Lung (tissue), 12 donors: ENCODE results near the gene ZDHHC7. TPM values are rescaled to one million over a fixed set of nuclear protein-coding genes. Genes with fewer than 3 reads are reported as not detected.

ENCODE experiments used
- ATAC-seq: fragments of 200-7000 bp; cut with Tn5 transposase; one replicate; pipeline ENCODE4 v1.9.1; 2020; ENCODE audit warnings: moderate number of reproducible peaks; ENCODE audit not compliant: insufficient read depth, low FRiP score
- DNase-seq, 3 donors: peaks; one replicate each; pipeline ENCODE4 v3.0.0-alpha.2; 2013 to 2017
- H3K27ac ChIP-seq, 2 donors: one replicate each; pipeline ENCODE4 v1.5.1; 2013; ENCODE audit warnings: mild to moderate bottlenecking in 2 of 2, moderate library complexity in 2 of 2, control low read depth in 1 of 2, inconsistent platforms in 1 of 2, low read depth in 1 of 2, low read length in 1 of 2
- H3K27me3 ChIP-seq, 3 donors: one replicate each; pipeline ENCODE4 v1.5.1; 2013; ENCODE audit warnings: low read length in 2 of 3; ENCODE audit not compliant: control insufficient read depth in 3 of 3, insufficient read depth in 3 of 3
- H3K36me3 ChIP-seq, 4 donors: one replicate each; pipeline ENCODE4 v1.5.1; 2013; ENCODE audit warnings: low read length in 4 of 4, mild to moderate bottlenecking in 1 of 4, moderate library complexity in 1 of 4; ENCODE audit not compliant: control insufficient read depth in 4 of 4, insufficient read depth in 4 of 4
- H3K4me1 ChIP-seq, 5 donors: one replicate each; pipeline ENCODE4 v1.5.1; 2013; ENCODE audit warnings: low read length in 5 of 5, mild to moderate bottlenecking in 2 of 5, moderate library complexity in 1 of 5; ENCODE audit not compliant: control insufficient read depth in 5 of 5, insufficient read depth in 5 of 5
- H3K4me3 ChIP-seq: one replicate; pipeline ENCODE4 v1.5.1; 2013; ENCODE audit warnings: mild to moderate bottlenecking, control low read depth, moderate library complexity
- H3K9ac ChIP-seq, 2 donors: one replicate each; pipeline ENCODE4 v1.5.1; 2013; ENCODE audit warnings: low read length in 2 of 2, control low read depth in 1 of 2; ENCODE audit not compliant: insufficient read depth in 1 of 2
- H3K9me3 ChIP-seq, 4 donors: one replicate each; pipeline ENCODE4 v1.5.1; 2013; ENCODE audit warnings: low read length in 3 of 4, mild to moderate bottlenecking in 1 of 4, moderate library complexity in 1 of 4; ENCODE audit not compliant: control insufficient read depth in 4 of 4, insufficient read depth in 3 of 4
- CTCF ChIP-seq: IDR thresholded peaks from 2 replicates; pipeline ENCODE4 v1.5.1; 2012; ENCODE audit warnings: mild to moderate bottlenecking; ENCODE audit errors: control extremely low read depth, extremely low read depth
- WGBS, 2 donors: extraction: QIAGEN DNeasy Blood & Tissue Kit; methylation state at CpG; one replicate each; pipeline ENCODE4 v1.1.7; 2013; 5-methylcytosine and 5-hydroxymethylcytosine counted together
- polyA plus RNA-seq, 2 donors: library from polyadenylated mRNA; stranded (reverse); fragments of 200-250 nt; gene quantifications; one replicate each; pipeline ENCODE4 v1.2.1, GENCODE V29; 2013
- total RNA-seq, 2 donors: library from RNA; depleted of rRNA in 1 of 2; stranded (reverse); fragments of >200 nt in 1 of 2; gene quantifications; one replicate each; pipeline ENCODE4 v1.2.1, GENCODE V29; 2014 to 2021
- donor health status: control.
- donor health status: control.
- donor health status: Bipolar disorder and iron deficiency.
- donor health status: healthy.
- donor health status: DM: yes; HTN: yes; CAD: no.

The ZDHHC7 gene
- total and polyA plus RNA-seq, 4 donors: 23.6 to 61.1 (median 45.4) TPM

- H3K4me3 ChIP-seq: no peak overlapping the region
- no peaks in the 10 kb centered on the region for H3K27me3 ChIP-seq
- no peaks in the 10 kb centered on the region for H3K9me3 ChIP-seq
- peaks cover 0 to 9% (median 4%) of the 10 kb centered on the region in 5 donors for H3K4me1 ChIP-seq
- 85 to 87% methylated on average over 23 of the region's 23 CpGs for WGBS, 2 donors
- H3K9ac ChIP-seq: no peak overlapping the region
- no peak overlapping the region for H3K27ac ChIP-seq
- no peak for ATAC-seq
- no peak for TF ChIP-seq CTCF
- H3K36me3 ChIP-seq: peaks cover 18 to 26% (median 22%) of the 10 kb centered on the region in 4 donors
- no peak for DNase-seq
Measured at GRCh38 chr16:84973776-84974523, 37.4 kb downstream of the ZDHHC7 start.

GRCh38 chr16:84973236-84973635, 38.1 kb downstream of the ZDHHC7 start:
- H3K4me3 ChIP-seq: no peak overlapping the region
- no peaks in the 10 kb centered on the region for H3K9me3 ChIP-seq
- no peak for TF ChIP-seq CTCF
- H3K4me1 ChIP-seq: peaks cover 0 to 9% (median 4%) of the 10 kb centered on the region in 5 donors
- no peak overlapping the region for H3K9ac ChIP-seq
- no peak for DNase-seq
- no peak for ATAC-seq
- peaks cover 18 to 26% (median 20%) of the 10 kb centered on the region in 4 donors for H3K36me3 ChIP-seq
- H3K27ac ChIP-seq: peak overlapping the region; percentile 69 to 82
- WGBS, 2 donors: 93 to 95% methylated on average over 15 of the region's 15 CpGs
- H3K27me3 ChIP-seq: no peaks in the 10 kb centered on the region

- Histone ChIP-seq H3K9ac (no peak overlapping the region), H3K9me3 (no peaks in the 10 kb centered on the region), H3K27ac (no peak overlapping the region), H3K36me3 (peaks cover 3 to 11% (median 5%) of the 10 kb centered on the region in 4 donors), H3K4me1 (no peaks in the 10 kb centered on the region), H3K4me3 (no peak overlapping the region), H3K27me3 (no peaks in the 10 kb centered on the region)
- DNase-seq (peak; percentile 72 to 83 (median 76)), ATAC-seq (peak; percentile 67)
- TF ChIP-seq CTCF: peak; percentile 84
- 21 to 27% methylated on average over 18 of the region's 18 CpGs for WGBS, 2 donors
Measured at GRCh38 chr16:84970447-84971127, 40.7 kb downstream of the ZDHHC7 start.
